Stromal cell of bone marrow (primary cell): ENCODE measurements around the gene MEX3D.
"Not testable (repeated sequence)": the region's sequence is repeated elsewhere in the genome, so short reads cannot be mapped to it uniquely, and the experiment has no call there.

ENCODE experiments used
- DNase-seq: peaks from one replicate; pipeline ENCODE4 v3.0.0-alpha.2; 2012; ENCODE audit warnings: low read depth

MEX3D gene

GRCh38 chr19:1535699-1536098 lies 32.4 kb downstream of the MEX3D start:
- not testable (repeated sequence) for DNase-seq

GRCh38 chr19:1534972-1535371 lies 33.2 kb downstream of the MEX3D start:
- DNase-seq, result no peak

GRCh38 chr19:1533510-1534150 lies 34.5 kb downstream of the MEX3D start:
- DNase-seq, result no peak

GRCh38 chr19:1532003-1532402 lies 36.1 kb downstream of the MEX3D start:
- no peak for DNase-seq

GRCh38 chr19:1531587-1531986 lies 36.5 kb downstream of the MEX3D start:
- no peak for DNase-seq

- DNase-seq, result not testable (repeated sequence)
These were observed 37.3 kb downstream of the MEX3D start for GRCh38 chr19:1530856-1531255.

- DNase-seq, result no peak
These were observed 38.7 kb downstream of the MEX3D start for GRCh38 chr19:1529430-1529816.

GRCh38 chr19:1528596-1529429 lies 39.3 kb downstream of the MEX3D start:
- no peak for DNase-seq

- DNase-seq, result no peak
These were observed 40.3 kb downstream of the MEX3D start for GRCh38 chr19:1527650-1528309.

- DNase-seq, result no peak
These were observed 41.0 kb downstream of the MEX3D start for GRCh38 chr19:1526979-1527649.

GRCh38 chr19:1526066-1526778 lies 41.9 kb downstream of the MEX3D start:
- no peak for DNase-seq

- DNase-seq, result no peak
These were observed 42.8 kb downstream of the MEX3D start for GRCh38 chr19:1525343-1525742.

- DNase-seq, result no peak
These were observed 43.2 kb downstream of the MEX3D start for GRCh38 chr19:1524972-1525325.

- DNase-seq, result no peak
These were observed 43.7 kb downstream of the MEX3D start for GRCh38 chr19:1524287-1524971.

- DNase-seq, result no peak
These were observed 44.5 kb downstream of the MEX3D start, which contains the start of gene PLK5 for GRCh38 chr19:1523412-1524286. PLK5 (plus strand) TSS chr19:1524077; CDS start chr19:1526997, 2,920 bp downstream.

GRCh38 chr19:1522838-1523237 lies 45.3 kb downstream of the MEX3D start:
- no peak for DNase-seq

- DNase-seq, result no peak
These were observed 46.1 kb downstream of the MEX3D start for GRCh38 chr19:1522061-1522460.

GRCh38 chr19:1521636-1522035 lies 46.5 kb downstream of the MEX3D start:
- DNase-seq, result no peak

GRCh38 chr19:1520203-1520780 lies 47.8 kb downstream of the MEX3D start:
- no peak for DNase-seq

- DNase-seq, result not testable (repeated sequence)
These were observed 48.3 kb downstream of the MEX3D start for GRCh38 chr19:1519802-1520201.
